DOHH2 (cell line): ENCODE measurements around the gene CD248.
"Not testable (repeated sequence)": the region's sequence is repeated elsewhere in the genome, so short reads cannot be mapped to it uniquely, and the experiment has no call there.

Experiments
- H3F3A ChIP-seq: fragments of 200-600 bp; sonication (generic), shearing (Covaris generic); 2 replicates; pipeline ENCODE4 v1.6.0; 2016; ENCODE audit warnings: antibody characterized with exemption, mild to moderate bottlenecking; ENCODE audit not compliant: control insufficient read depth, insufficient read depth
- H3K27ac ChIP-seq: fragments of 200-600 bp; sonication (generic); 2 replicates; pipeline ENCODE4 v1.5.1; 2014; ENCODE audit warnings: low read depth, mild to moderate bottlenecking, low read length, moderate library complexity
- H3K27me3 ChIP-seq: fragments of 200-600 bp; sonication (generic); 2 replicates; pipeline ENCODE4 v1.6.1; 2014; ENCODE audit warnings: mild to moderate bottlenecking, low read length, mixed read lengths; ENCODE audit not compliant: control insufficient read depth
- H3K36me3 ChIP-seq: fragments of 200-600 bp; sonication (generic); 2 replicates; pipeline ENCODE4 v1.6.1; 2014; ENCODE audit warnings: mild to moderate bottlenecking, low read length, moderate library complexity, mixed read lengths; ENCODE audit not compliant: control insufficient read depth
- H3K4me1 ChIP-seq: fragments of 200-600 bp; sonication (generic); 2 replicates; pipeline ENCODE4 v1.6.1; 2014; ENCODE audit warnings: mild to moderate bottlenecking, low read length, mixed read lengths; ENCODE audit not compliant: control insufficient read depth
- H3K4me2 ChIP-seq: fragments of 200-600 bp; sonication (generic); 2 replicates; pipeline ENCODE4 v1.6.0; 2014; ENCODE audit warnings: mild to moderate bottlenecking, low read length, moderate library complexity
- H3K4me3 ChIP-seq: fragments of 200-600 bp; sonication (generic); 2 replicates; pipeline ENCODE4 v1.5.1; 2014; ENCODE audit warnings: mild to moderate bottlenecking, low read length, mixed read lengths
- H3K79me2 ChIP-seq: fragments of 200-600 bp; sonication (generic); 2 replicates; pipeline ENCODE4 v1.6.1; 2014; ENCODE audit warnings: mild to moderate bottlenecking, low read length, mixed read lengths; ENCODE audit not compliant: control insufficient read depth
- H3K9me2 ChIP-seq: fragments of 200-600 bp; sonication (generic); replicated peaks from 2 replicates; pipeline ENCODE4 v1.6.1; 2014; ENCODE audit warnings: mild to moderate bottlenecking, low read length, mixed read lengths; ENCODE audit not compliant: control insufficient read depth
- H3K9me3 ChIP-seq: fragments of 200-600 bp; sonication (generic); 2 replicates; pipeline ENCODE4 v1.6.1; 2014; ENCODE audit warnings: antibody characterized with exemption, low read length, mixed read lengths; ENCODE audit not compliant: control insufficient read depth, insufficient read depth
- H4K20me1 ChIP-seq: fragments of 200-600 bp; sonication (generic); 2 replicates; pipeline ENCODE4 v1.6.0; 2014; ENCODE audit warnings: low read depth, mild to moderate bottlenecking, antibody characterized with exemption, low read length, moderate library complexity; ENCODE audit not compliant: control insufficient read depth, insufficient read depth
- EZH2phosphoT487 ChIP-seq: fragments of 200-600 bp; sonication (generic); IDR thresholded peaks from 2 replicates; pipeline ENCODE4 v1.6.1; 2017; ENCODE audit warnings: borderline replicate concordance, mild to moderate bottlenecking, antibody characterized with exemption, low read length, moderate library complexity, mixed read lengths
- TF ChIP-seq, protein P1 (sequence below): fragments of 200-600 bp; sonication (generic); IDR thresholded peaks from one replicate; pipeline ENCODE4 v1.5.1; 2014; ENCODE audit warnings: antibody characterized with exemption, mild to moderate bottlenecking, low read depth, low read length; ENCODE audit not compliant: poor library complexity, severe bottlenecking

Gene CD248

DNA sequence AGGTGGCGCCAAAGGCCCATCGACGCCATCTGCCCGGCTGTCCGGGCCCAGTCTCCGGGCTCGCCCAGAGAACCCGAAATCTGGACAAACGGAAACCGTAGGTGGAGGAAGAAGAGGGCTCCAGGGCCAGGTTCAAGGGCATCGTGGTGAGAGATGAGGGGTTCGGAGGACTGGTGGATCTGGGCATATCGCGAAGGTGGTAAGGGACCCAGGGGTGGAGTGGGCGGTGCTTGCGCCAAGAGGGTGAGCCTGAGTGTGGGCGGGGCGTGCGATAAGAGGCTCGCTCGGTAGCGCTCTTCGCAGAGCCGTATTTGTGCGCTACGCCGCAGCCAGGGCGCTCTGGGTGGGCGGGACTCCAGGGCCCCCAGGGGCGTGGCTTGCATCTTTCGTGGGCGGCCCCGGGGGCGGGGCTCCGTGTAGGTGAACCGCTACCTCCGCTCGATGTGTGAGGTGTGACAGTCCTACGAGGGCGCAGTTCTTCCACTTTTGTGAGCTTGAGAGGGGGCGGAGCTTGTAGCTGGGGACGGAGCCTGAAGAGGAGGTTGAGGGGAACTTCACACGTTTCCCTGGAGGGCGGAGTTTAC is 4.8 kb downstream of the CD248 start:
- no peaks in the 10 kb centered on the region for H3K79me2 ChIP-seq
- H3K27me3 ChIP-seq, result no peaks in the 10 kb centered on the region
- H3K4me3 ChIP-seq, result peak overlapping the region; percentile 82
- H3F3A ChIP-seq, result no peaks in the 10 kb centered on the region
- H3K36me3 ChIP-seq, result no peaks in the 10 kb centered on the region
- H3K4me1 ChIP-seq, result peaks cover 25% of the 10 kb centered on the region
- H3K4me2 ChIP-seq, result peak overlapping the region; percentile 87
- no peaks in the 10 kb centered on the region for H3K9me2 ChIP-seq
- TF ChIP-seq, protein P1, sequence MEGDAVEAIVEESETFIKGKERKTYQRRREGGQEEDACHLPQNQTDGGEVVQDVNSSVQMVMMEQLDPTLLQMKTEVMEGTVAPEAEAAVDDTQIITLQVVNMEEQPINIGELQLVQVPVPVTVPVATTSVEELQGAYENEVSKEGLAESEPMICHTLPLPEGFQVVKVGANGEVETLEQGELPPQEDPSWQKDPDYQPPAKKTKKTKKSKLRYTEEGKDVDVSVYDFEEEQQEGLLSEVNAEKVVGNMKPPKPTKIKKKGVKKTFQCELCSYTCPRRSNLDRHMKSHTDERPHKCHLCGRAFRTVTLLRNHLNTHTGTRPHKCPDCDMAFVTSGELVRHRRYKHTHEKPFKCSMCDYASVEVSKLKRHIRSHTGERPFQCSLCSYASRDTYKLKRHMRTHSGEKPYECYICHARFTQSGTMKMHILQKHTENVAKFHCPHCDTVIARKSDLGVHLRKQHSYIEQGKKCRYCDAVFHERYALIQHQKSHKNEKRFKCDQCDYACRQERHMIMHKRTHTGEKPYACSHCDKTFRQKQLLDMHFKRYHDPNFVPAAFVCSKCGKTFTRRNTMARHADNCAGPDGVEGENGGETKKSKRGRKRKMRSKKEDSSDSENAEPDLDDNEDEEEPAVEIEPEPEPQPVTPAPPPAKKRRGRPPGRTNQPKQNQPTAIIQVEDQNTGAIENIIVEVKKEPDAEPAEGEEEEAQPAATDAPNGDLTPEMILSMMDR, result peak; percentile 97
- no peak for TF ChIP-seq EZH2phosphoT487
- H3K27ac ChIP-seq, result peak overlapping the region; percentile 77
- no peaks in the 10 kb centered on the region for H3K9me3 ChIP-seq
- H4K20me1 ChIP-seq, result no peaks in the 10 kb centered on the region

DNA sequence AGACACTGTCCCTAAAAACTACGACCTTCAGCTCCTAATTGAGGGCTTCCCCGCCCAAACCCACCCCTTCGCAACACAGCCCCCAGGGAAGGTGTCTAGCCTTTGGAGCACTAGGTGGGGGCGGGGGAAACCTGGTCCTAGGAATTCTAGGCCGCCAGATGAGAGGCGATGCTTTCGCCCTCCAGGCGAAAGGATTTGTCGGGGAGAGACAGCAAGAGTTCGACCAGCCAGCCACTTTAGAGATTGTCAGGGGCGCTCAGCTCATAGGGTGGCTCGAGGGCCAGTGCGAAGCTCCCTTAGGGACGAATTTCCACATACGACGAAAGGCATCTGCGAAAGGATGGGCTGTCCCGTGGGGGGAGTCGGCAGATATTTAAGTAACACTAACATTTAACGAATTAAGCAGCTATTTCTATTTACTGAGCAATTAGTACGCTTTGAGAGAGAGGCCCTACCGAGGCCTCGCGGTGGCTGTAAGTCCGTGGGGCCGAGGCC is 5.3 kb downstream of the CD248 start:
- Histone ChIP-seq H3K27ac (peak overlapping the region; percentile 77), H3K4me1 (peaks cover 20% of the 10 kb centered on the region)

DNA sequence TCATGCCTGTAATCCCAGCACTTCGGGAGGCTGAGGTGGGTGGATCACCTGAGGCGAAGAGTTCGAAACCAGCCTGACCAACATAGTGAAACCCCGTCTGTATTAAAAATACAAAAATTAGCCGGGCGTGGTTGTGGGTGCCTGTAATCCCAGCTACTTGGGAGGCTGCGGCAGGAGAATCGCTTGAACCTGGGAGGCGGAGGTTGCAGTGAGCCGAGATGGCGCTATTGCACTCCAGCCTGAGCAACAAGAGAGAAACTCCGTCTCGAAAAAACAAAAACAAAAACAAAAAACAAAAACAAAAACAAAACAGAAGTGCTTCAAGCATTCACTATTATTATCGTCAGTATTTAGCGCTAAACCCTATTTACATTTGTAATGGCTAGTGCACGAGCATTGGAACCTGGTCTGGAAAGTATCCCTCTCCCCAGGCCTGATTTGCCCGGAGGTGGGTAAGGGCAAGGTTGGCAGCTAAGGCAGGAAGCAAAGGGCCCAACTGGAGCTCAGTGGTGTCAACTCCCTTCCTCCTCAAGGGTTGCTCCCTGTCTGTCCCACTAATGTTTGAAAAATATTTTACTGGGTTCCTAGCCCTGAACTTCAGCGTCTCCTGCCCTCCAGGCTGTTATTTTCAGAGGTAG is 5.9 kb downstream of the CD248 start:
- H3K4me3 ChIP-seq, H4K20me1 ChIP-seq, H3K79me2 ChIP-seq, H3K36me3 ChIP-seq, H3K4me2 ChIP-seq, H3K9me3 ChIP-seq, H3F3A ChIP-seq, H3K27me3 ChIP-seq, H3K27ac ChIP-seq, H3K9me2 ChIP-seq: not testable (repeated sequence)
- H3K4me1 ChIP-seq, result peaks cover 17% of the 10 kb centered on the region

More for the DNA sequence above, 5.3 kb downstream of the CD248 start:
- Histone ChIP-seq H3K36me3 (no peaks in the 10 kb centered on the region), H3K4me3 (peak overlapping the region; percentile 82), H3K4me2 (peak overlapping the region; percentile 87), H3K9me2 (no peaks in the 10 kb centered on the region), H4K20me1 (no peaks in the 10 kb centered on the region), H3K79me2 (no peaks in the 10 kb centered on the region), H3K27me3 (no peaks in the 10 kb centered on the region), H3K9me3 (no peaks in the 10 kb centered on the region), H3F3A (no peaks in the 10 kb centered on the region)
- no peak for TF ChIP-seq EZH2phosphoT487
- TF ChIP-seq, protein P1, result no peak

DNA sequence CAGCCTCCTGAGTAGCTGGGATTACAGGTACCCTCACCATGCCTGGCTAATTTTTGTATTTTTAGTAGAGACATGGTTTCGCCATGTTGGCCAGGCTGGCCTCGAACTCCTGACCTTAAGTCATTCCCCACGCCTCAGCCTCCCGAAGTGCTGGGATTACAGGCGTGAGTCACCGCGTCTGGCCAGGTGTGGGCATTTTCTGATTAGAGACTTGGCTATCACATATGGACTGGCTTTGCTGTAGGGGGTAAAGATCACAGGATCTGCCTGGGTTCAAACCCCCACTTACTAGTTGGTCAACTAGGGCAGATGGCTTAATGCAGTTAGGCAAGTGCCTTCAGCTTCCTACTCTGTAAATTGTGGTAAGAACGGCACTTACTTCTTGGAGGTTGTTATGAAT is 6.5 kb downstream of the CD248 start:
- Histone ChIP-seq H3K79me2 (no peaks in the 10 kb centered on the region), H3F3A (no peaks in the 10 kb centered on the region), H4K20me1 (no peaks in the 10 kb centered on the region), H3K4me2 (no peak overlapping the region), H3K4me3 (no peak overlapping the region), H3K27ac (no peak overlapping the region), H3K27me3 (no peaks in the 10 kb centered on the region; the same call in 1 of the 2 replicates), H3K9me3 (no peaks in the 10 kb centered on the region), H3K36me3 (no peaks in the 10 kb centered on the region), H3K9me2 (no peaks in the 10 kb centered on the region), H3K4me1 (peaks cover 17% of the 10 kb centered on the region)
- TF ChIP-seq EZH2phosphoT487, result no peak
- TF ChIP-seq, protein P1, result no peak
